DMS153 treated with DMSO at 0.1 percent for 48 hours (cell line): ENCODE data around the gene SOX1.
A peak's percentile ranks its signal among the peaks of the same experiment; 100 is the strongest.

Source experiments
- DNase-seq: peaks from one replicate; lab custom pipeline; 2025; ENCODE audit not compliant: unreplicated experiment; lab: John Stamatoyannopoulos, UW

The SOX1 gene

GRCh38 chr13:112105244-112105681 lies 38.3 kb downstream of the SOX1 start:
- no peak for DNase-seq

DNA sequence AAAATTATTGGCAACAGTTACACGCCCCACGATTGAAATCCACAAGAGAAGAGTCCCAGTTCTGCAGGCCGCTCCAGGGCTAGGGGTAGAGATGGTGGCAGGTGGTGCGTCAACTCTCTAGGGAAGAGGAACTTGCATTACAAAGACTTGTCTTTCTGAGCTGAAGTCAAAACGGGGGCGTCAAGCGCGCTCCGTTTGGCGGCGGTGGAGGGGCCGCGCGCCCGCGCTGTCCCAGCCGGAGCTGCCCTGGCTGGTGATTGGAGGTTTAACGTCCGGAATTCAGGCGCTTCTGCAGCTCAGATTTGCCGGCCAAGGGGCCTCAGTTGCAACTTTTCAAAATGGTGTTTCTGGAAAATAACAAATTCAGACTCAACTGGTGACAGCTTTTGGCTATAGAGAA lies 38.9 kb downstream of the SOX1 start:
- no peak for DNase-seq

DNA sequence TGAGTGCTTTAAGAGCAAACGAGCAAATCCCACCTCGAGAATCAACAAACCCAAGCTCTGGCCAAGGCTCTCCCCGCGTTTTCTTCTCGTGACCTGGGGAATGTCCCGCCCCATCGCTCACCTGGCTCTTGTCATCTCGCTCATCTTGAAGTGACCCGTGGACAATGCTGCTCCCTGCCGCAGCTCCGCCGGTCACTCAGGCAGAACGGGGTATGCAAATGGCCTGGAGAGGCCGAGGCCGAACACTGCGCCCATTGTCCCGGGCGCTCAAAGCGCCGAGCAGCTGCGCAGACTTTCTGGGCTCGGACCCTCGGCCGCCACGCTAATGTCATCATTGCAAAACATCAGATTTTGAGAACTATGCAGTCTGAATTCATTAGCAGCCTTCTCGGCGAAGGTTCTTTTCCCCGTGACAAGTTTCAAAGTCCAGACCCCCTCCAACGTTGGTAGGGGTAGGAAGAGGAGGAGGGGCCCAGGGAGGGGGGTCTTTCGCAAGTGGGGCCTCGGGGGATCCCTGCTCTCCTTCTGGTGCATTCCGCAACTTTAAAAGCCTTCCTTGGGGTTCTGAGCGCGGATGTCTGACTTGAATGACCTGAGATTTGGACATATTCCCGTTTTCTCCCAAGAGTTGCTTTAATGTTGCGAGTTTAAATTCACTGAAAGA lies 39.7 kb downstream of the SOX1 start:
- DNase-seq, result no peak

DNA sequence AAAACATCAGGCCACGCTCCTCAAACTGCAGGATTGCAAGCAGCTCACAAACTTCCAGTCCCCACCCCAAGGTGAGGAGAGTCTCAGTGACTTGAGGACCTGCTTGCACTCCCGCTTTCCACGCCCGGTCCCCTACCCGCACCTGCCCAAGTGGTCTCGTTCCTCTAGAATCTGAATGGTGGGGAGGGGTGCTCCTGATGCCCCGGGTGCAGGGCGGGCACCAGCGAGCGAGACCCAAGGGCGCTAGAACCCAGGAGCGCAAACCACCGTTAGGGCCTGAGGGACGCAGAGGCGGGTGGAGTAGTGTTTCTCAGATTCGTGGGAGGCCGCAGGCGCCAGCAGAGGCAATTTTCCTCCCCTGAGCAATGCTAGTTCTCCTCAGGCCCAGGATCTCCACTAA lies 40.3 kb downstream of the SOX1 start:
- DNase-seq, result no peak

GRCh38 chr13:112110479-112110878 lies 43.5 kb downstream of the SOX1 start:
- DNase-seq, result no peak

DNA sequence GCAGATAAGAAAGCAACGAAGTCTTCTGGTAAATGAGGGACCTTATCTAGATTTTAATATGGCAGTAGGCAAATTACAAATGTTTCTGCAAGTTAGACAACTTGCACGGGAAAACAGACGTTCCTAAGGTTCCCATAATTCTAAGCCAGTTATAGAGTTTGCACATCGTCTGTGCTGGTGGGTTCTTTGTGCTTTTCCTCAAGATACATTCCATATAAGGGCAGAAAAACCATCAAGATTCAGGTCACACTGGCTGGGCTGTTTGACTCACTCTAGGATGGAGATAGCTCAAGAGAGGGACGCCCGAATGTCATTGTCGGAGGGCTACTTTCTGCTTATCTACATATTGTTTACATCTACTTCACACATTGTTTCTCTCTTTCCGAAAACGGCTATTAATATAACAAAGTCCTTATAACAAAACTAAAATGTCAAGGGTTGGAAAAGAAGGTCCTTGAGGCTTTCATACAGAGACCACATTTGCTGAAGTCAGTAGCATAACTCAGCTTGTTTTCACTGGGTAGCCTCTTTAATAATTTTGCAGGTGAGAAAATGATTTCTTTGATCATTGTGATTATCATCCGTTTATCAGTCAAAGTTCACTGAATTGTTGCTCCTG lies 44.4 kb downstream of the SOX1 start:
- no peak for DNase-seq

DNA sequence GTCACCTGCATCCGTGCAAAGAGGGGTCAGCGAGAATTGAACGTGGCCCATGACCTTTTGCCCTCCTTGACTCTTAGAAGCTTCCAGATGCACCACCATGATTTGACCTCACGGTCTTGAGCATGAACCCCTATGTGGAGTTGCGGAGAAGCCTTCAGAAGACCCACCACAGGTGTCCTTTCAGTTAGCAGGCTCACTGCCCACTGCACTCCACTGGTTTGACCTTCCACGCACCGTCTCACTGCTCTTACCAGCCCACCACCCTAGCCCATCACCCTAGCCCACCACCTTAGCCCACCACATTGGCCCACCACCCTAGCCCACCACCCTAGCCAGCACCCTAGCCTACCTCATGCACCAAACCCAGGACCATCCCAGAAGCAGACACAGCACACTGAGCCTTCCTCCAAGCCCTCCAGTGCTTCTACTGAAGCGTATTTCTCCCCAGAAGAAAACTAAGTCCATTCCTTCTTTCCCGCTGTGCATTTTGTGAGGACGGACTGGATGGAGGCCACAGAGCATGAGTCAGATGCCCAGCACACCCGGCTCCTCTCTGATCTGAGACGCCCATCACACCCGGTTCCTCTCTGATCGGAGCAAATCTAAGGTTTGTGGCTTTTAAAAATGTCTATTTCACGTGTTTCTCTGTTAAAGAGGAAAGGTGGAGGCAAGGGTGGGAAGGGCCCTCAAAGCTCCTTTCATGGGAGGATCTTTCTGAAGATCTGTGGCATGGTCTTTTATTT lies 45.8 kb downstream of the SOX1 start:
- no peak for DNase-seq

GRCh38 chr13:112113348-112113747 lies 46.4 kb downstream of the SOX1 start:
- DNase-seq, result peak; percentile 69

DNA sequence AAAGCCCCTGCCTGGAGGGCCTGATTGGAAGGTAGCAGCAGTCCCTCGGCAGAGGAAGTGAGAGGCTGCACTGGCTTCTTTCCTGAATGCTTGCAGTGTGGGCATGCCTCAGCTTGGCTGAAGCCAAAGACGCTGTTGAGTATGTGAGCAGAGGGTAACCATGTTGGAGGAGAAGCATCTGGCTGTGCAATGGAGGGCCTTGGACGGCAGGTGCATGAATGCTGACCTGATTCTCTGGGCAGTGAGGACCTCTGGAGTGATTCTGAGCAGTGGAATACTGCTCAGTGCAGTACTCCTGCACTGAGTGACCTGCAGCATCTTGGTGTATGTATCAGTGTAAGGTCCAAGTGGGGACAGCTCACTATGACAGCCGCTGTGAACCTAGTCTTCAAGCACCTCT lies 46.9 kb downstream of the SOX1 start:
- no peak for DNase-seq

DNA sequence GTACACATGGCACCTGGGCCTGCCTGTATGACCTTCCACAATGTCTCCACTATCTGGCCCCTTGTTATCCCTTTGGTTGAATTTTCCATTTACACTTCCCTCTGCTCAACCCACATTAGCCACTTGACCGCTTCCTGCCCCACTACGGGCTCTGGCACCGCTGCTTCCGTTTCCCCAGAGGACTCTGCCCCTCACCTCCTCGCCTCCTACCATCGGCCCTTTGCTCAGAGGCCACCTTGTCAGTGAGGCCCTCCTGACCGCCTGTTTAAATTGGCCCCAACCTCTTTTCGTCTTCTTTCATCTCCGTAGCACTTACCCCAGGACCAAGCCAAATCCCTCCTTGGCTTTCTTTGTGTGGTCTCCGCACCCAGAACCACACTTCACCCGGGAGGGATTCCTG lies 47.4 kb downstream of the SOX1 start:
- no peak for DNase-seq

- no peak for DNase-seq
Measured at GRCh38 chr13:112115403-112116091, 48.6 kb downstream of the SOX1 start.

- no peak for DNase-seq
Measured at GRCh38 chr13:112116187-112116950, 49.4 kb downstream of the SOX1 start.

GRCh38 chr13:112117258-112117954 lies 50.5 kb downstream of the SOX1 start:
- no peak for DNase-seq

GRCh38 chr13:112117955-112118302 lies 51.0 kb downstream of the SOX1 start:
- DNase-seq, result no peak

DNA sequence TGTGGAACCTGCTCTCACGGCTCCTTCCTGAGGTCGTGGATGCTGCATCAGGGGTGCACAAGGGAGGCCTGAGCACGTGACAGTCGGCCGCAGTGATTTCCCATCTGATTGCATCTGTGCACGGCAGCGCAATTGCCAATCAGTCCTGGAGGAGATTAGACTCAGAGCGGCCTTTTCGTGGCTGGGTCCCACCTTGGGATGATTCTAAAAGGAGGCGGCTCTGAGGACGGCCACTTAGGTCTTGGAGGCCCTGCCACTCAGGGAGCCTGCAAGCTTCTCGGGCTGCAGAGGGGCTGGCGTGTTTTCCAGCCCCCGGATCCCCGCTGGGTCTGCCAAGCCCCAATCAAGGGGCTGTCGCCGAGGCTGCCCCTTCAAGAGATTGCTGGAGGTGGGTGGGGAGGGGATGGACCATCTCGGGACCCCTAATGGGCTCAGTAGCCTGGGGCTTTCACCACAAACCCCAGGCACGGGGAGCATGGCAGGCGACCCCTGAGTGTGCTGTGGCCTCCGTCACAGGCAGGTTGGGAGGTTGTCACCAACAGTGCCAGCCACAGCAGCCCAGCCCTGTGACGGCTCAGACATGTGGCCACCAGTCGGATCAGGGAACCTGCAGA lies 51.6 kb downstream of the SOX1 start:
- no peak for DNase-seq

- DNase-seq, result no peak
Measured at GRCh38 chr13:112119192-112120030, 52.5 kb downstream of the SOX1 start.

DNA sequence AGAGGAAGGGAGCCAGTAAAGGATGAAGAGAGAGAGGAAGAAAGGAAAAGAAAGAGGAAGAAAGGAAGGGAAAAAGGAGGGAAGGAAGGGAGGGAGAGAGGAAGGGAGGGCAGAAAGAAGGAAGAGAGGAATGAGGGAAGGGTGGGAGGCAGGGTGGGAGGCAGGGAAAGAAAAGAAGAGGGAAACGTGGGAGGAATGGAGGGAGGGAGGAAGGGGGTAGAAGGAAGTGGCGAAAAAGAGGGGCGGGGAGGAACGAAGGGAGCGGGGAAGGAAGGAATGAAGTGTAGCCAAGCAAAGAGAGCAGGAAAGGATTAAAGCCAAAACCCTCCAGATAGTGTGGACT lies 53.1 kb downstream of the SOX1 start:
- DNase-seq, result no peak
